HCT116 (cell line): ENCODE data around the gene KIF1A. TPM values are rescaled to one million over a fixed set of nuclear protein-coding genes. Genes with fewer than 3 reads are reported as not detected.

ENCODE experiments used
- ATAC-seq: fragments of 200-7000 bp; cut with Tn5 transposase; 2 replicates; pipeline ENCODE4 v1.9.1; 2020; ENCODE audit warnings: mild to moderate bottlenecking, moderate library complexity
- BruUV-seq: library from RNA; stranded (reverse); fragments of 400-500 nt; replicated peaks from 2 replicates; lab custom pipeline; 2021; lab: Mats Ljungman, UMichigan
- CTCF ChIA-PET: fragments of 300-600 bp; sonication (Branson Sonifier 250); formaldehyde crosslinking; loops from one replicate; lab custom pipeline; 2021; ENCODE audit warnings: antibody characterized with exemption; lab: Charles Lee
- POLR2A ChIA-PET: fragments of 300-600, 350-600 bp; sonication (Branson Sonifier 250); formaldehyde crosslinking; loops from one replicate; lab custom pipeline; 2021; ENCODE audit warnings: antibody characterized with exemption; lab: Charles Lee
- RAD21 ChIA-PET, 2 experiments: fragments of 300-600 bp; sonication (Branson Sonifier 250); formaldehyde crosslinking; loops; one replicate each; lab custom pipeline; 2023; ENCODE audit warnings: low total read pairs in 2 of 2; ENCODE audit not compliant: uncharacterized antibody in 2 of 2, unreplicated experiment in 2 of 2, low non-redundant PET in 1 of 2; lab: Charles Lee
- DNase-seq: peaks from one replicate; pipeline ENCODE4 v3.0.0-alpha.2; 2010; ENCODE audit warnings: low read depth, low spot score
- H2AFZ ChIP-seq: fragments of 200-600 bp; shearing (Covaris generic), sonication (generic); 2 replicates; pipeline ENCODE4 v1.6.1; 2017; ENCODE audit warnings: low read depth, mixed run types, mixed read lengths, antibody characterized with exemption, low read length; ENCODE audit not compliant: poor library complexity, severe bottlenecking
- H3K27ac ChIP-seq: 2 replicates; pipeline ENCODE4 v1.5.1; 2012; ENCODE audit warnings: low read depth, low read length
- H3K27me3 ChIP-seq: fragments of 200-600 bp; sonication (generic); 2 replicates; pipeline ENCODE4 v1.6.1; 2016; ENCODE audit warnings: mixed run types, low read length, mixed read lengths; ENCODE audit not compliant: insufficient read depth
- H3K36me3 ChIP-seq, 2 experiments: fragments of 200-500 bp in 1 of 2; fragments of 200-600 bp in 1 of 2; sonication (Bioruptor generic) in 1 of 2; sonication (generic) in 1 of 2; 2 replicates each; pipeline versions ENCODE4 v1.5.1 to v1.6.1; 2014 to 2016; ENCODE audit warnings: low read length in 2 of 2, inconsistent platforms in 1 of 2, mixed read lengths in 1 of 2, mixed run types in 1 of 2; ENCODE audit not compliant: insufficient read depth in 2 of 2, control insufficient read depth in 1 of 2
- H3K4me1 ChIP-seq, 2 experiments: fragments of 200-600 bp in 1 of 2; sonication (generic) in 1 of 2; 2 replicates each; pipeline versions ENCODE4 v1.5.1 to v1.6.1; 2012 to 2017; ENCODE audit warnings: low read length in 2 of 2, inconsistent platforms in 1 of 2, mild to moderate bottlenecking in 1 of 2, mixed read lengths in 1 of 2, mixed run types in 1 of 2, moderate library complexity in 1 of 2; ENCODE audit not compliant: insufficient read depth in 2 of 2, control insufficient read depth in 1 of 2
- H3K4me2 ChIP-seq: fragments of 200-600 bp; sonication (generic); 2 replicates; pipeline ENCODE4 v1.6.1; 2017; ENCODE audit warnings: mixed run types, low read length, mixed read lengths
- H3K4me3 ChIP-seq, 2 experiments: fragments of 200-600 bp in 1 of 2; sonication (generic) in 1 of 2; replicated peaks in 1 of 2; 2 replicates each; pipeline ENCODE4 v1.5.1; 2011 to 2016; ENCODE audit warnings: low read length in 2 of 2, control low read depth in 1 of 2, low read depth in 1 of 2, mild to moderate bottlenecking in 1 of 2, mixed read lengths in 1 of 2, mixed run types in 1 of 2
- H3K79me2 ChIP-seq: fragments of 200-600 bp; sonication (generic); 2 replicates; pipeline ENCODE4 v1.6.1; 2017; ENCODE audit warnings: mild to moderate bottlenecking, mixed run types, low read length, moderate library complexity, mixed read lengths; ENCODE audit not compliant: insufficient read depth
- H3K9ac ChIP-seq: fragments of 200-600 bp; sonication (generic); 2 replicates; pipeline ENCODE4 v1.6.1; 2016; ENCODE audit warnings: low read length, mixed read lengths
- H3K9me2 ChIP-seq: fragments of 200-600 bp; sonication (generic), shearing (Covaris generic); 2 replicates; pipeline ENCODE4 v1.6.1; 2017; ENCODE audit warnings: mixed run types, mild to moderate bottlenecking, moderate library complexity; ENCODE audit not compliant: insufficient read depth
- H3K9me3 ChIP-seq, 2 experiments: fragments of 200-500 bp in 1 of 2; fragments of 200-600 bp in 1 of 2; sonication (Bioruptor generic) in 1 of 2; sonication (generic) in 1 of 2; 2 replicates each; pipeline ENCODE4 v1.6.1; 2014 to 2017; ENCODE audit warnings: low read length in 2 of 2, mixed read lengths in 2 of 2, inconsistent platforms in 1 of 2, low read depth in 1 of 2, mild to moderate bottlenecking in 1 of 2, mixed run types in 1 of 2, moderate library complexity in 1 of 2; ENCODE audit not compliant: control insufficient read depth in 1 of 2, insufficient read depth in 1 of 2
- H4K20me1 ChIP-seq: fragments of 200-600 bp; sonication (generic), shearing (Covaris generic); 2 replicates; pipeline ENCODE4 v1.6.1; 2017; ENCODE audit warnings: mixed run types, mild to moderate bottlenecking, moderate library complexity; ENCODE audit not compliant: insufficient read depth
- CBX3 ChIP-seq: IDR thresholded peaks from 2 replicates; pipeline ENCODE4 v1.6.1; 2012; ENCODE audit warnings: low read depth
- CEBPB ChIP-seq: IDR thresholded peaks from 2 replicates; pipeline ENCODE4 v1.6.1; 2012; ENCODE audit warnings: low read depth
- EGR1 ChIP-seq: IDR thresholded peaks from 2 replicates; pipeline ENCODE4 v1.6.1; 2012; ENCODE audit warnings: low read depth
- EZH2 ChIP-seq: fragments of 200-600 bp; sonication (generic); IDR thresholded peaks from 2 replicates; pipeline ENCODE4 v1.6.1; 2017; ENCODE audit warnings: antibody characterized with exemption, mixed run types
- EZH2phosphoT487 ChIP-seq: fragments of 200-600 bp; IDR thresholded peaks from 2 replicates; pipeline ENCODE4 v1.6.1; 2018; ENCODE audit warnings: antibody characterized with exemption, borderline replicate concordance
- FOSL1 ChIP-seq: IDR thresholded peaks from 2 replicates; pipeline ENCODE4 v1.6.1; 2012; ENCODE audit warnings: low read depth
- JUND ChIP-seq: IDR thresholded peaks from 2 replicates; pipeline ENCODE4 v1.6.1; 2012
- MAX ChIP-seq: IDR thresholded peaks from 2 replicates; pipeline ENCODE4 v1.6.1; 2012
- POLR2A ChIP-seq: IDR thresholded peaks from 2 replicates; pipeline ENCODE4 v1.7.0; 2011; ENCODE audit warnings: borderline replicate concordance; ENCODE audit not compliant: insufficient read depth, insufficient read length; ENCODE audit errors: extremely low read depth
- POLR2AphosphoS5 ChIP-seq: IDR thresholded peaks from 2 replicates; pipeline ENCODE4 v1.6.1; 2011; ENCODE audit warnings: mild to moderate bottlenecking, low read depth, low read length, moderate library complexity
- RAD21 ChIP-seq: IDR thresholded peaks from 2 replicates; pipeline ENCODE4 v1.6.1; 2012; ENCODE audit warnings: low read depth, mild to moderate bottlenecking
- SIN3A ChIP-seq: IDR thresholded peaks from 2 replicates; pipeline ENCODE4 v1.6.1; 2012; ENCODE audit warnings: low read depth
- SP1 ChIP-seq: IDR thresholded peaks from 2 replicates; pipeline ENCODE4 v1.6.1; 2012; ENCODE audit warnings: low read depth
- SRF ChIP-seq: IDR thresholded peaks from 2 replicates; pipeline ENCODE4 v1.6.1; 2012; ENCODE audit warnings: low read depth
- TCF7L2 ChIP-seq: IDR thresholded peaks from 2 replicates; pipeline ENCODE4 v1.7.0; 2011; ENCODE audit warnings: borderline replicate concordance, inconsistent platforms; ENCODE audit not compliant: insufficient read depth, insufficient read length; ENCODE audit errors: extremely low read depth
- YY1 ChIP-seq: IDR thresholded peaks from 2 replicates; pipeline ENCODE4 v1.6.1; 2011; ENCODE audit warnings: low read length, low read depth, moderate library complexity, mild to moderate bottlenecking; ENCODE audit not compliant: insufficient replicate concordance; ENCODE audit errors: extremely low read depth
- ZBTB33 ChIP-seq: IDR thresholded peaks from 2 replicates; pipeline ENCODE4 v1.6.1; 2011; ENCODE audit warnings: mild to moderate bottlenecking, low read length, moderate library complexity; ENCODE audit not compliant: insufficient replicate concordance; ENCODE audit errors: extremely low read depth
- ZFX ChIP-seq: fragments of 450-650 bp; IDR thresholded peaks from 2 replicates; pipeline ENCODE4 v1.6.1; 2017
- ZNF274 ChIP-seq: fragments of 200-500 bp; sonication (Bioruptor generic); IDR thresholded peaks from 2 replicates; pipeline ENCODE4 v1.6.1; 2014; ENCODE audit warnings: mild to moderate bottlenecking, low read depth, low read length, inconsistent platforms
- intact Hi-C: fragments of 100-400 bp; cut with micrococcal nuclease; formaldehyde crosslinking; loops from 2 replicates; pipeline ENCODE4 v1.10.0; 2022
- total RNA-seq: library from RNA; stranded (reverse); gene quantifications from one replicate; pipeline ENCODE4 v1.2.1, GENCODE V29; 2021; ENCODE audit not compliant: unreplicated experiment

KIF1A gene
- total RNA-seq, 1 experiment from 2014 or later = 0.27 TPM

- TF ChIP-seq FOSL1 (no peak), POLR2A (no peak)
Observed at GRCh38 chr2:240768216-240768615, 51.8 kb downstream of the KIF1A start (continued).

- Histone ChIP-seq H3K4me2 (no peak overlapping the region), H3K4me3 (no peak overlapping the region), H3K27me3 (no peaks in the 10 kb centered on the region), H3K27ac (no peak overlapping the region), H3K9me3 (no peaks in the 10 kb centered on the region), H3K4me1 (no peaks in the 10 kb centered on the region), H3K9me2 (no peaks in the 10 kb centered on the region), H3K36me3 (no peaks in the 10 kb centered on the region), H4K20me1 (no peaks in the 10 kb centered on the region), H3K79me2 (no peaks in the 10 kb centered on the region), H3K9ac (no peak overlapping the region), H2AFZ (no peak overlapping the region)
- ChIA-PET CTCF (no interaction called here), RAD21 (no interaction called here), POLR2A (no interaction called here)
- ATAC-seq (no peak), DNase-seq (no peak)
- TF ChIP-seq ZFX = no peak
- TF ChIP-seq POLR2AphosphoS5 = no peak
- TF ChIP-seq CBX3 = no peak
- TF ChIP-seq ZNF274 = no peak
- no peak for TF ChIP-seq EZH2
- TF ChIP-seq JUND = no peak
- no peak for TF ChIP-seq ZBTB33
- TF ChIP-seq EGR1 = no peak
- no peak for TF ChIP-seq TCF7L2
- no peak for TF ChIP-seq CEBPB
- TF ChIP-seq SRF = no peak
- no peak for TF ChIP-seq SP1
- TF ChIP-seq SIN3A = no peak
- no peak for TF ChIP-seq EZH2phosphoT487
- no peak for TF ChIP-seq MAX
- no peak for TF ChIP-seq RAD21
- TF ChIP-seq YY1 = no peak
- no TSS peak for BruUV-seq
- intact Hi-C loops = no loop called here
Observed at GRCh38 chr2:240767341-240767740, 52.7 kb downstream of the KIF1A start.
